Heart left ventricle (tissue), 16 donors: Measurements from ENCODE around the gene ANKUB1. TPM values are rescaled to one million over a fixed set of nuclear protein-coding genes. Genes with fewer than 3 reads are reported as not detected.
"Not testable (repeated sequence)": the region's sequence is repeated elsewhere in the genome, so short reads cannot be mapped to it uniquely, and the experiment has no call there.

Experiments
- ATAC-seq, 4 donors: fragments of 200-7000 bp; cut with Tn5 transposase; one replicate each; pipeline ENCODE4 v1.9.1; 2020 to 2022; ENCODE audit warnings: moderate library complexity in 4 of 4, mild to moderate bottlenecking in 3 of 4, moderate number of reproducible peaks in 1 of 4
- DNase-seq, 5 donors: peaks; one replicate each; pipeline ENCODE4 v3.0.0-alpha.2; 2020
- H3K27ac ChIP-seq, 12 donors: fragments of 200-600 bp; sonication (generic) in 4 of 12; one replicate each; pipeline versions ENCODE4 v1.5.0 to v1.8.0; 2016 to 2022; ENCODE audit warnings: mild to moderate bottlenecking in 2 of 12
- H3K27me3 ChIP-seq, 9 donors: fragments of 200-600 bp; sonication (generic) in 2 of 9; one replicate each; pipeline versions ENCODE4 v1.5.1 to v1.8.0; 2016 to 2022; ENCODE audit warnings: mild to moderate bottlenecking in 3 of 9
- H3K36me3 ChIP-seq, 9 donors: fragments of 200-600 bp; sonication (generic) in 2 of 9; one replicate each; pipeline versions ENCODE4 v1.5.0 to v1.8.0; 2018 to 2022; ENCODE audit warnings: mild to moderate bottlenecking in 2 of 9
- H3K4me1 ChIP-seq, 12 donors: fragments of 200-600 bp; sonication (generic) in 4 of 12; one replicate each; pipeline versions ENCODE4 v1.5.0 to v1.8.0; 2016 to 2022; ENCODE audit warnings: mild to moderate bottlenecking in 3 of 12
- H3K4me3 ChIP-seq, 12 donors: fragments of 200-600 bp; sonication (generic) in 4 of 12; one replicate each; pipeline versions ENCODE4 v1.5.0 to v1.8.0; 2017 to 2022; ENCODE audit warnings: mild to moderate bottlenecking in 9 of 12, moderate library complexity in 4 of 12
- H3K9me3 ChIP-seq, 12 donors: fragments of 200-600 bp; sonication (generic) in 4 of 12; one replicate each; pipeline versions ENCODE4 v1.5.0 to v1.8.0; 2016 to 2022; ENCODE audit warnings: mild to moderate bottlenecking in 1 of 12
- POLR2A ChIP-seq, 2 donors: fragments of 450-650 bp; IDR thresholded peaks; one replicate each; pipeline ENCODE4 v1.6.1; 2017; ENCODE audit warnings: antibody characterized with exemption in 2 of 2, mild to moderate bottlenecking in 2 of 2, moderate library complexity in 2 of 2
- WGBS, 4 donors: extraction: QIAGEN DNeasy Blood & Tissue Kit in 2 of 4; methylation state at CpG; one replicate each; pipeline versions ENCODE4 v1.1.5 to v1.1.7; 2013 to 2018; 5-methylcytosine and 5-hydroxymethylcytosine counted together
- intact Hi-C, 10 donors: fragments of 100-400 bp; cut with DNase I; formaldehyde crosslinking; loops; one replicate each; pipeline versions ENCODE4 v1.11.1 to v1.14.2; 2022
- polyA plus RNA-seq, 2 donors: library from polyadenylated mRNA; stranded (reverse); fragments of 200-250 nt; gene quantifications; one replicate each; pipeline ENCODE4 v1.2.3, GENCODE V29; 2013
- total RNA-seq, 9 donors: library from RNA; depleted of rRNA in 2 of 9; stranded (reverse); fragments of >200 nt in 2 of 9; fragmentation: NEBNext Ultra II Directional in 3 of 9; extraction: Animal tissue kit (Norgen Biotek cat#: 25700) in 3 of 9; gene quantifications; one replicate each; pipeline versions ENCODE4 v1.1.0 to v1.2.4, GENCODE V29; 2016 to 2023
- TF ChIP-seq, protein P1 (sequence below), 12 donors: fragments of 200-600 bp; sonication (generic) in 4 of 12; IDR thresholded peaks; one replicate each; pipeline versions ENCODE4 v1.5.0 to v1.8.0; 2018 to 2022; ENCODE audit warnings: antibody characterized with exemption in 12 of 12, mild to moderate bottlenecking in 5 of 12
- donor health status: ischemic (EF 13 %, LVEDD 7.1; RV severe dilation, severe dysfunction).
- donor health status: healthy with polysubstance abuse.
- donor health status: DM: no; HTN: yes; CAD: no.
- donor health status: DM: no; HTN: no; CAD: no.
- donor health status: ischemic (EF 25% LVEDD 6.9; RV normal size, moderate dysfunction).
- donor health status: ischemic (EF 25% LVEDD 5.7; RV mildly dilated, moderate dysfunction).
- donor health status: healthy.
- donor health status: DM: yes; HTN: yes; CAD: no.
- donor health status: ischemic (EF 35%, LVEDD 5.7; RV mildly dilated, moderate dysfunction).
- donor health status: nonischemic (EF 11% LVEDD 7.7; RV severe dilation, severe dysfunction).
- donor health status: DM: yes; HTN: yes; CAD: no.
- donor health status: PGD.
- donor health status: ischemic (EF 29% LVEDD 5.4; RV normal size, mild dysfunction).
- donor health status: nonischemic (EF 23%, LVEDD 6.1; RV moderate dilation, normal function).

ANKUB1 gene
- total and polyA plus RNA-seq, 11 donors: not detected

DNA sequence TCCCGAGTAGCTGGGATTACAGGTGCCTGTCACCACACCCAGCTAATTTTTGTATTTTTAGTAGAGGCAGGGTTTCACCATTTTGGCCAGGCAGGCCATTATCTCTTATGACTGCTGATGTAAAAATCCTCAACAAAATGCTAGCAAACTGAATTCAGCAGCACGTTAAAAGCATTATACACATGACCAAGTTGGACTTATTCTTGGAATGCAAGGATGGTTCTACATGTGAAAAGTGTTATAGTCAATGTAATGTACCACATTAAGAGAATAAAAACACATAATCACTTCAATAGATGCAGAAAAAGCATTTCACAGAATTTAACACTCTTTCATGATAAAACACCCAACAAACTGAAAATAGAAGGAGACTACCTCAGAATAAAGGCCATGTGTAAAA, 40.9 kb upstream of the ANKUB1 start:
- Histone ChIP-seq H3K4me3 (no peak overlapping the region), H3K4me1 (peaks cover 0 to 11% (median 3%) of the 10 kb centered on the region in 12 donors), H3K36me3 (no peaks in the 10 kb centered on the region), H3K27me3 (no peaks in the 10 kb centered on the region), H3K9me3 (peaks cover 0 to 73% (median 19%) of the 10 kb centered on the region in 12 donors), H3K27ac (no peak overlapping the region)
- TF ChIP-seq, protein P1, sequence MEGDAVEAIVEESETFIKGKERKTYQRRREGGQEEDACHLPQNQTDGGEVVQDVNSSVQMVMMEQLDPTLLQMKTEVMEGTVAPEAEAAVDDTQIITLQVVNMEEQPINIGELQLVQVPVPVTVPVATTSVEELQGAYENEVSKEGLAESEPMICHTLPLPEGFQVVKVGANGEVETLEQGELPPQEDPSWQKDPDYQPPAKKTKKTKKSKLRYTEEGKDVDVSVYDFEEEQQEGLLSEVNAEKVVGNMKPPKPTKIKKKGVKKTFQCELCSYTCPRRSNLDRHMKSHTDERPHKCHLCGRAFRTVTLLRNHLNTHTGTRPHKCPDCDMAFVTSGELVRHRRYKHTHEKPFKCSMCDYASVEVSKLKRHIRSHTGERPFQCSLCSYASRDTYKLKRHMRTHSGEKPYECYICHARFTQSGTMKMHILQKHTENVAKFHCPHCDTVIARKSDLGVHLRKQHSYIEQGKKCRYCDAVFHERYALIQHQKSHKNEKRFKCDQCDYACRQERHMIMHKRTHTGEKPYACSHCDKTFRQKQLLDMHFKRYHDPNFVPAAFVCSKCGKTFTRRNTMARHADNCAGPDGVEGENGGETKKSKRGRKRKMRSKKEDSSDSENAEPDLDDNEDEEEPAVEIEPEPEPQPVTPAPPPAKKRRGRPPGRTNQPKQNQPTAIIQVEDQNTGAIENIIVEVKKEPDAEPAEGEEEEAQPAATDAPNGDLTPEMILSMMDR (IDR thresholded peaks at IDR 0.05): no peak
- intact Hi-C loops: no loop called here
- no peak for ATAC-seq
- WGBS, 4 donors: 88 to 100% (median 95%) methylated on average over 2 of the region's 2 CpGs
- no peak for DNase-seq

DNA sequence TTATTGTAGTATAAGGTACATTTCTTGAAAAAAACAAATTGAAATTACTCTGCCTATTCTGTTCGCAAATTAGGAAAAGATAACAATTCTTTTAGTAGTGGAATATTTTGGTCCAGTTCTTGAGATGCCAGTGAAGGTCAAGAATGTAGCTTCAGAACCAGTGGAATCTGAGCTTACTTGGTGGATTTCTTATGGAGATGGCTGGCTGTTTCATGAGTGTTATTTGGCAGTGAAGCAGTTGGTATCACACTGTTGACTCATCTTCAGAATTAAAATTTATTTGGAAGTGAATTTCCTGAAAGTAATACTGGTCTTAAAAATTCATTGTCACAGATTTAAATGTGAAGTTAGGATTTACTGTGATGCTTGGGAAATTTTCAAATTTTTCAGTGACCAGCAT, 39.7 kb upstream of the ANKUB1 start:
- Histone ChIP-seq H3K27ac (no peak overlapping the region), H3K9me3 (peaks cover 0 to 61% (median 17%) of the 10 kb centered on the region in 12 donors), H3K36me3 (no peaks in the 10 kb centered on the region), H3K4me3 (no peak overlapping the region), H3K4me1 (peaks cover 0 to 15% (median 3%) of the 10 kb centered on the region in 12 donors), H3K27me3 (no peaks in the 10 kb centered on the region)
- no peak for DNase-seq
- no peak for ATAC-seq
- intact Hi-C loops: no loop called here
- WGBS, 4 donors: 92 to 95% (median 93%) methylated on average over 1 of the region's 1 CpG
- TF ChIP-seq, protein P1 (IDR thresholded peaks at IDR 0.05): no peak
- no peak for TF ChIP-seq POLR2A (IDR thresholded peaks at IDR 0.05)

DNA sequence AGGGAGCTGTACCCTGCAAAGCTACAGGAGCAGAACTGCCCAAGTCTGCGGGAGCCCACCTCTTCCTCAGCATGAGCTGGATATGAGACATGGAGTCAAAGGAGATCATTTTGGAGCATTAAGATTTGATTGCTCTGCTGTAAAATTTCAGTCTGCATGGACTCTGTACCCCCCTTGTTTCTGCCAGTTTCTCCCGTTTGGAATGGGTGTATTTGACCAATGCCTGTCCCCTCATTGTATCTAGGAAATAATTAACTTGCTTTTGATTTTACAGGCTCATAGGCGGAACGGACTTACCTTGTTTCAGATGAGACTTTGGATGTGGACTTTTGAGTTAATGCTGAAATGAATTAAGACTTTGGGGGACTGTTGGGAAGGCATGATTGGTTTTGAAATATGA, 39.0 kb upstream of the ANKUB1 start:
- Histone ChIP-seq H3K27ac (no peak overlapping the region), H3K27me3 (no peaks in the 10 kb centered on the region), H3K4me1 (peaks cover 0 to 23% (median 5%) of the 10 kb centered on the region in 12 donors), H3K36me3 (no peaks in the 10 kb centered on the region), H3K4me3 (no peak overlapping the region), H3K9me3 (peaks cover 0 to 54% (median 17%) of the 10 kb centered on the region in 12 donors)
- 93 to 100% (median 98%) methylated on average over 4 of the region's 4 CpGs for WGBS, 4 donors
- TF ChIP-seq, protein P1 (IDR thresholded peaks at IDR 0.05): no peak
- no peak for TF ChIP-seq POLR2A (IDR thresholded peaks at IDR 0.05)
- DNase-seq (no peak), ATAC-seq (no peak)
- intact Hi-C loops: no loop called here

DNA sequence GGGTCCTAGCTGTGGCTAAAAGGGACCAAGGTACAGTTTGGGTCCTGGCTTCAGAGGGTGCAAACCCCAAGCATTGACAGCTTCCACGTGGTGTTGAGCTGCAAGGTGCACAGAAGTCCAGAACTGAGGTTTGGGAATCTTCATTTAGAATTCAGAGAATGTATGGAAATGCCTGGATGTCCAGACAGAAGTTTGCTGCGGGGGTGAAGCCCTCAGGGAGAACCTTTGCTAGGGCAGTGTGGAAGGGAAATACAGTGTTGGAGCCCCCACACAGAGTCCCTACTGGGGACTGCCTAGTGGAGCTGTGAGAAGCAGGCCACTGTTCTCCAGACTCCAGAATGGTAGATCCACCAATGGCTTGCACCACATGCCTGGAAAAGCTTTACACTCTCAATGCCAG, 38.5 kb upstream of the ANKUB1 start:
- DNase-seq (no peak), ATAC-seq (no peak)
- peaks cover 0 to 27% (median 6%) of the 10 kb centered on the region in 12 donors for H3K4me1 ChIP-seq
- WGBS, 4 donors: 88 to 100% (median 93%) methylated on average over 2 of the region's 2 CpGs
- intact Hi-C loops: no loop called here
- no peaks in the 10 kb centered on the region for H3K27me3 ChIP-seq
- H3K4me3 ChIP-seq: no peak overlapping the region
- no peaks in the 10 kb centered on the region for H3K36me3 ChIP-seq
- no peak overlapping the region for H3K27ac ChIP-seq
- H3K9me3 ChIP-seq: peaks cover 0 to 50% (median 17%) of the 10 kb centered on the region in 12 donors
- TF ChIP-seq, protein P1 (IDR thresholded peaks at IDR 0.05): no peak
- no peak for TF ChIP-seq POLR2A (IDR thresholded peaks at IDR 0.05)

DNA sequence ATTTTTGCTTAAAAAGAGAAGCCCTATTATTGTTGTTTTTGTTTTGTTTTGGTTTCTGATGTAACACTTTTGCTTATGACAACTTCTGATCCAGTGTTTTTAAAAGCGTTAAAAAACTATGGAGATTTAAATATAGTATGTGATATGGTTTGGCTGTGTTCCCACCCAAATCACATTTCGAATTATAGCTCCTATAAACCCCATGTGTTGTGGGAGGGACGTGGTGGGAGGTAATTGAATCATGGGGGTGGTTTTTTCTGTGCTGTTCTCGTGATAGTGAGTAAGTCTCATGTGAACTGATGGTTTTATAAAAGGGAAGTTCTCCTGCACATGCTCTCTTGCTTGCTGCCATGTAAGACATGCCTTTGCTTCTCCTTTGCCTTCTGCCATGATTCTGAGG, 37.3 kb upstream of the ANKUB1 start:
- 85 to 94% (median 90%) methylated on average over 4 of the region's 4 CpGs for WGBS, 4 donors

More for the DNA sequence above, 37.3 kb upstream of the ANKUB1 start:
- DNase-seq, H3K27me3 ChIP-seq, H3K4me3 ChIP-seq, ATAC-seq, H3K36me3 ChIP-seq, intact Hi-C loops, H3K27ac ChIP-seq: not testable (repeated sequence)
- peaks cover 0 to 43% (median 17%) of the 10 kb centered on the region in 12 donors for H3K9me3 ChIP-seq
- peaks cover 0 to 32% (median 7%) of the 10 kb centered on the region in 12 donors for H3K4me1 ChIP-seq
